Activated CD4-positive, CD25-positive, alpha-beta regulatory T cell treated with anti-CD3 and anti-CD28 coated beads, Interleukin-2, amount 50 U/mL, for 24 hours (primary cell): ENCODE results near the gene TRPV3.
"Not testable (repeated sequence)": the region's sequence is repeated elsewhere in the genome, so short reads cannot be mapped to it uniquely, and the experiment has no call there.

Source experiments
- ATAC-seq, 2 donors: fragments of 150-1000 bp; cut with Tn5 transposase; one replicate each; pipeline ENCODE4 v1.10.0; 2021; ENCODE audit warnings: mild to moderate bottlenecking in 1 of 2, moderate library complexity in 1 of 2

Gene TRPV3

DNA sequence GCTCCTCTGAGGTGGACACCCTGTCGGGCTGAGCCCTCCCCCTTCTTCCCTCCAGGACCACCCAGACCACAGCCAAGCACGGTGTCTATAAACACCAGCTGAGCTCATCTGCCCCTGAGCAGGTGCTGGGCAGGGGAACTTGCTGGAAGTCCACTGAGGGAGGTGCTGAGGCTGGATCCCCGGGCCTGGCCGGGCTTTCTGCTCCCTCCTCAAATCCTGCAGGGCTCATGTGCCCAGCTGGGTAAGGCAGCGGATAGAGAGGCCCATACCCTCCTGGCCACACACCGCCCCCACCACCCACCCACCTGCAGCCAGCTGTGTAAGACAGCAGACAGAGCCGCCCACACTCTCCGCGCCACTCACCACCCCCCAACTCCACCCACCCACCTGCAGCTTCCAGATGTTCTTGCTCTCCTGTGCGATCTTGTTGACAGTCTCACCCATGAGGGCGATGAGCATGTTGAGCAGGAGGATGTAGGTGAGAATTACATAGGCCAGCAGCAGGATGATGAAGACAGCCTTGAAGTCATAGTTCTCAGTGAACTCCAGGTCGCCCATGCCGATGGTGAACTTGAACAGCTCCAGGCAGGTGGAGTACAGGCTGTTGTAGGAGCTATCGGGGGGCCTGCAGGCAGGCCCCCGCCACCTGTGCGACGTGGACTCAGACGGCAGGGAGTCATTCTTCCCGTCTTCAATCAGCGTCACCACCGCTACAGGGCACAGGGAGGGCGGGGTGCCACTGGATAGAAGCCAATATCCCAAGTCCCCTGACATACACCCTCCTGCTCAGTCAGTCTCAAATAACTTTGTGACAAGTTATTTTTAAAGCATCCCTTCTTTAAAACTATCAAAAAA, 15.9 kb upstream of the TRPV3 start:
- ATAC-seq = no peak

DNA sequence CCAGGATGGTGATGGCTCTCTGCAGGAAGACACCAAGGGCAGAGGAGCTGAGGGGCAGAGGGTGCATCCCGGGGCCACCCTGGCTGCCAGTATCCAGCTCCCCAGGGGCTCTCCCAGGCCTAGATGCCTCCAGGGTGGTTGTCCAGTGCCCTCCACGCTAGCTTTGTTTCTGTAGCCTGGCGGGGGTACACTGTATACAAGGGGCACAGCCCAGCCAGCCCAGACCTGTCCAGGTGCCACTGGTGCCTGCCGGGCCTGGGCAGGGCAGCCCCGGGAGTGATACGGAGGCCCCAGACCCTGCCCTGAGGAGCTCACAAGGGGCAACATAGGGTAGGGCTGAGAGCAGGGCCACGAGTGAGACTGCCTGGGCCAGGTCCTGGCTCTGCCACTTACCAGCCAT, 14.6 kb upstream of the TRPV3 start:
- no peak for ATAC-seq

GRCh38 chr17:3571043-3571900, 13.7 kb upstream of the TRPV3 start:
- ATAC-seq = no peak

GRCh38 chr17:3569534-3570137, 12.0 kb upstream of the TRPV3 start:
- no peak for ATAC-seq

GRCh38 chr17:3566551-3566950, 8.9 kb upstream of the TRPV3 start:
- ATAC-seq = no peak

GRCh38 chr17:3565143-3565542, 7.5 kb upstream of the TRPV3 start:
- no peak for ATAC-seq

DNA sequence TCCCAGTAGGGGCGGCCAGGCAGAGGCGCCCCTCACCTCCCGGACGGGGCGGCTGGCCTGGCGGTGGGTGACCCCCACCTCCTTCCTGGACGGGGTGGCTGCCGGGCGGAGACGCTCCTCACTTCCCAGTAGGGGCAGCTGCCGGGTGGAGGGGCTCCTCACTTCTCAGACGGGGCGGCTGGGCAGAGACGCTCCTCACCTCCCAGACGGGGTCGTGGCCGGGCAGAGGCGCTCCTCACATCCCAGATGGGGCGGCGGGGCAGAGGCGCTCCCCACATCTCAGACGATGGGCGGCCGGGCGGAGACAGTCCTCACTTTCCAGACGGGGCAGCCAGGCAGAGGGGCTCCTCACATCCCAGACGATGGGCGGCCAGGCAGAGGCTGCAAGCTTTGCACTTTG, 6.6 kb upstream of the TRPV3 start:
- ATAC-seq = not testable (repeated sequence)

- no peak for ATAC-seq
Measured at GRCh38 chr17:3559270-3559645, 1.6 kb upstream of the TRPV3 start.

- ATAC-seq = peak; percentile 89 to 90
Measured at GRCh38 chr17:3558603-3559269, 1.1 kb upstream of the TRPV3 start.

DNA sequence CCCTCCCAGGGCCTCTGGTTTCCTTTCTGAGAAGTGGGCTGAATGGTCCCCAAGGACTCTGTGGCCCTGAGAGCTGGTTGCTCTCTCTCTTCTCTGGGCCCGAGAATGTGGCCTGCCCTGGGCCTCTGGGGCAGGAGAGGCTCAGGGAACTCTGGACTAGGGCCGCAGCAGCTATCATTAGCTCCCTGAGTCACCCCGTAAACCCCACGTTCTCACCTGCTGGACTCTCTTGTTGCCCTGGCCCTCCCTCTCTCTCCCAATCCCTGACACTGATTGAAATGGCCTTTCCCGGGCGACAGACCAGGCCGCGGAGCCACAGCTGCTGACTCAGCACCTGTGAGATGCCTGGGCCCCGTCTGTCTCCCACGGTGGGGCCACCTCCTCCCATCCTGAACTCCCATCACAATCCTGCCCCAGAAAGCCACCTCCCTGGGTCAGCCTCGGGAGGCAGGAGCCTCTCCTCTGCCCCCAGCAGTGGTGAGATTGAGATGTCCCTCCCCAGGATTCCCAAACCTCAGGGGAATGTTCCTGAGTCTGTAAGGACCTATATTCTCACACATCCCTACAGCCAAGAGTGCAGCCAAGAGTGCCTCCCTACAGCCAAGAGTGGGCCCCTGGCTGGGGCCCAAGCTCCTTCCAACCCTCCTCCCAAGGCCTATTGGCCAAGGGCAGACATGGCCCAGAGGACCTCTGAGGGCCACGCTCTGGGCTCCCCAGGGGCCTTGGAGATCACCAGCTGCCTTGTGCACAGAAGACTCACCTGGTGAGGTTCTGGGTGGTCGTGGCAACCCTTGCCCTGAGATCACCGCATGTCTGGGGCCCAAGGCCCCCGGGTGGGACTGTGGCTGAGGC, 470 bp downstream of the TRPV3 start:
- ATAC-seq = no peak

- ATAC-seq = no peak
Measured at GRCh38 chr17:3556239-3556915, 1.2 kb downstream of the TRPV3 start.

DNA sequence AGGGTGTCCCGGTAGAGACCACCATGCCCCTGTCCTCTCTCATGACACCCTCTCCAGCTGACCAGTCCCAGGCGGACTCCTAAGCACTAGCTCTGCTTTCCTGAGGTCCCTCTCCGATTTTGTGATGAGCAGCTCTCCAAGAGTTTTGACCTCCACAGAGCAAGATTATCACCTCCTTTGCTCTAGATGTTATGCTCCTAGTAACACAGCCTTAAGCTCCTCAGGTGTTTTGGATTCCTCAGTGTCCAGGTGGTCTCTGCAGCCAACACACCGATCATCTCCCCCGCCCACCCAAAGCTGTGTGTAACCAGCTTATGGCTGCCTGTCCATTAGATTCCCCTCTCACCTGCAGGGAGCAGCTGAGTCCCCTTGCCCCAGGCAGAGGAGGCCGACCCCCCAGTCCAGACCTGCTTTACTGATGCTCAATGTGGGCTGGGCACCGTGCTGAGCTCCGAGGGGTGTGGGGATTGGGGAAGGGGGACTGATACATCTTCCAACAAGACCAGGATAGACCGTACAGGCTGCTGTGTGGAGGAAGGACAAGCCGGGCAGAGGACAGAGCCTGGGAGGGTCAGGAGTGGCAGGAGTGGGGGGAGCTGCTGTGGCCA, 2.3 kb downstream of the TRPV3 start:
- no peak for ATAC-seq

DNA sequence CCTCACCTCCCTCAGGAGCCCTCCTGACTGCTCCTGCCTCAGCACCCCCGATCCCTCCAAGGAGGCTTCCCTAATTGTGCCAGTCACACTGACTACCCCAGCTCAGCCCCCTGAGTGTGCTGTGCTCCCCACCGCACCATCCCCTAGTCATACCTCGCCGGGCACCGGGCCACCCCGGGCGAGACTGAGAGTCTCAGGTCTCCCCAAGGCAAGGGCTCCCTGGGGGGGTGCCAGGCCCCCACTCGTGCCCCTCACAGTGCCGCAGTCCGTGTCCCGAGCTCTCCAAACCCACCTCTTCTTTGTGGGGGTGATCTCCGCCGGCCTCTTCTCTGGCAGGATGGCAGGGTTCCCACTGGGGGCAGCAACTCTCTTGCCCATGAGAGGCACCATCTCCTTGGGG, 3.2 kb downstream of the TRPV3 start:
- no peak for ATAC-seq

DNA sequence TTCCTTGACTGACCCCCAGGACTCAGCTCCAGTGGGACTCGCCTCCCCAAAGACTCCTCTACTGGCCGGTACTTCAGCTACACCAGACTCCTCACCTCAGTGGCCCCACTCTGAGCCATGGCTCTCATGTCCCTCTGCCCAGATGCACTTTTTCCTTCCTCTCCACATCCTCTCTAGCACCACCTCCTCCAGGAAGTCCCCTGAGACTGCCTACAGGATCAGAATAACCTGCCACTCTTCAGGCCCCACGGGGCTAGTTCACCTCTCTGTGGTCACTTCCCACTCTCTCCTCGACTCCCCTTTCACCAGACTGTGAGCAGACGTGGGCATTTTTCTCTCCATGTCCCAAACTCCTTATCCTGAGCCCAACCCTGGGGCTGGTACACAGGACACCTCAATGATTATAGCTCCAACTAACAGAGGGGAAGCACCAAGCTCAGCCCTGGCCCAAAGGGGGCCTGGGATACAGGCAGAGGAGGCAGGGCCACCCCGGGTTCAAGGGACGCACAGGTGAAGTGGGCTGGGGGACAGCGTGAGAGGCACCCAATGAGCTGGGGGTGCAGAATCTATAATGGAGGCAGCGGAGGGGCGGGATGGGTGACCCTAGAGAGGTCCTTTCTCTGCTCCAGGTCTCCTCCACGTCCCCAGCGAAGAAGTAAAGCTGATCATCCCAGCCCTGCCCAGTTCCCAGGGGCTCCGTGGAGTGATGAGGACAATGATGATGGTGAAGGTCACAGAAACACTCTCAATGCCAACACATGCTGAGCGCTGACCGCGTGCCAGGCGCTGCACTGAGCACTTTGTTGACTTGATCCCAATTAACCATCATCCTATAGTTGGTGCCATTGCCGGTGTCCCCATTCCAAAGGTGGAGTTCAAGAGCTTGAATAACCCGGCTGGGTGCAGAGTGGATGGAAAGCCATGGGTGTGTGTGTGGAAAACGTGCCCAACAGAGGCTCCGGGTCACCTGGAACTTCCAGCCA, 3.9 kb downstream of the TRPV3 start:
- ATAC-seq = no peak

DNA sequence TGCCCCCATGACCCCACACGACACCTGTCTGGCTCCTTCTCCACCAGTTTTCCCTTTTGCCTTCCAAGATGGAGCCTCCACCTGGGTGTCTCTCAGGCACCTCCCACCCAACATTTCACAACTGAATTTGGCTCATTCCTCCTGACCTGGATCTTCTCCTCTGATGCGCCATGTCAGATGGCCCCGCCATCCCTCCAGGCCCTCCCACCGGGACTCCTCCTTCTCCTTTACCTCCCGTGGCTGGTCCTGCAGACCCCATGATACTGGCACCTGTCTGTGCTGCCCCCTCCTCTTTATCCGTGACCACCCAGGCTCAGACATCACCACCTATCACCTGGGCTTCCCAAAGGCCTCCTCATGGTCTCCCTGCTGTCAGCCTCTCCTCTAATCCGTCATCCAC, 4.7 kb downstream of the TRPV3 start:
- no peak for ATAC-seq

- no peak for ATAC-seq
Measured at GRCh38 chr17:3551189-3551588, 6.4 kb downstream of the TRPV3 start.

- no peak for ATAC-seq
Measured at GRCh38 chr17:3549610-3550162, 7.9 kb downstream of the TRPV3 start.

- no peak for ATAC-seq
Measured at GRCh38 chr17:3547628-3548027, 10.0 kb downstream of the TRPV3 start.

DNA sequence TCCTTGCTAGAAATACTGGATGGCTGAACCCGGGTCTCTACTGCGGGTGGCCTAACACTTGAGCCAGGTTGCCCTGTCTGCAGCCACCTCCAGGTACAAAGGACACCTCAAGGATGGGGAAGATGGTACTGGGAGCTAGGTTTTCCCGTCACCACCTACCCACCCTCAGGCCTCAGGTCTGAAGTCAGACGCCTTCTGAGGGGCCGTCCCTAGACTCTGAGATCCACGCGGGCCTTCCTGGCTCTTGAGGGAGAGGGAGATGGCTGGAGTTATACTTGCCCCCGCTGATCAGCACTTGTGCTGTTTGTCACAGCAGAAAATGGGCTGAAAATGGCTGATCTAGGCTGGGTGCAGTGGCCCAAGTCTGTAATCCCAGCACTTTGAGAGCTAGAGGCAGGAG, 10.6 kb downstream of the TRPV3 start:
- ATAC-seq = no peak
